Stimulated activated CD4-positive, alpha-beta T cell treated with anti-CD3 and anti-CD28 coated beads, Interleukin-2, amount 100 ng/mL, for 48 hours (primary cell): ENCODE data around the gene CYP27C1.
A peak's percentile ranks its signal among the peaks of the same experiment; 100 is the strongest.
"Not testable (repeated sequence)": the region's sequence is repeated elsewhere in the genome, so short reads cannot be mapped to it uniquely, and the experiment has no call there.

Source experiments
- DNase-seq, 2 donors: peaks; one replicate each; pipeline ENCODE4 v3.0.0-alpha.2; 2020

Gene CYP27C1

DNA sequence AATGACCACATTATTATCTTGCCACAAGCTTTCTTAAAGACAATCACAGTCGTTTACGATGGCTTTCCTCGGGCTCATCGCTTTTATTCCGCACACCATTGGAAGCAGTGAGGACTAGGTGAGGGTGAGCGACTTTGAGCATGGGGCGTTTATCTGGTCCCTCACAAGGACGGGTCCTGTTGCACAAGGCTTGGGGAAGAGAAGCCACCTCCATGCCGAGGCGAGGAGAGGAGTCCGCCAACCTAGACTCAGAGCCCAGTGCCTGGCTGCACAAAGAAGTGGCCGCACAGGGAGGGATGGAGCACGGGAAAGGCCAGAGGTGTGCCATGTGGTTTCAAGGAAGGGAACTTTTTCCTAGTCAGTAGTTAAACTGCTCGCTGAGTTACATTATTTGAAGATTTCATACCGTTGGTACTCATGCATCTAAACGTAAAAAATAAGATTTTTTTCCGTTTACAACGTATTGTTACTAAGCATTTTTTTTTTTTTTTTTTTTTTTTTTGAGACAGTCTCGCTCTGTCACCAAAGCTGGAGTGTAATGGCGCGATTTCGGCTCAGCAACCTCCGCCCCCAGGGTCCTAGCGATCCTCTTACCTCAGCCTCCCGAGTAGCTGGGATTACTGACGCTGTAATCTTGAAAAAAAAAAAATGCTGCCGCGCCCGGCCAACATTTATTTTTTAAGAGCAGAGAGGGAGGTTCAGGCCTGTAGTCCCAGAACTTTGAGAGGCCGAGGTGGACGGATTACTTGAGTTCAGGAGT lies 849 bp upstream of the CYP27C1 start:
- DNase-seq: no peak

- DNase-seq: no peak
Observed at GRCh38 chr2:127219171-127220070, 678 bp downstream of the CYP27C1 start.

DNA sequence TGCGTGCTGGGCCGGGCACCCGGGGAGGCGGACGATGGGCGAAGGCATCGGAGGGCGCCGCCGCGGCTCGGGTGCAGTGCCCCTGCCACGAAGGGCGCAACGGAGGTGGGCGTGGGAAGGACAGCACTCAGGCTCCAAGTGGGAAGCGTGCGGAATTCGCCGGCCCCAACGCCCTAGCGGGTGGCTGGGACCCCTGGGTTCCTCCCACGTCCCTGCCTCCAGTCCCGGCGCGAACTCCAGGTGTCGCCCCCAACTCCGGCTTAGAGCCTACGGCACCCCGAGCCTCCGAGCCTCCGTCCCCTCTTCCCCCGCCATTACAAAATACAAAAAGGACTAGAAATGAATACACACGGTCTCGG lies 1.3 kb downstream of the CYP27C1 start:
- DNase-seq: no peak

DNA sequence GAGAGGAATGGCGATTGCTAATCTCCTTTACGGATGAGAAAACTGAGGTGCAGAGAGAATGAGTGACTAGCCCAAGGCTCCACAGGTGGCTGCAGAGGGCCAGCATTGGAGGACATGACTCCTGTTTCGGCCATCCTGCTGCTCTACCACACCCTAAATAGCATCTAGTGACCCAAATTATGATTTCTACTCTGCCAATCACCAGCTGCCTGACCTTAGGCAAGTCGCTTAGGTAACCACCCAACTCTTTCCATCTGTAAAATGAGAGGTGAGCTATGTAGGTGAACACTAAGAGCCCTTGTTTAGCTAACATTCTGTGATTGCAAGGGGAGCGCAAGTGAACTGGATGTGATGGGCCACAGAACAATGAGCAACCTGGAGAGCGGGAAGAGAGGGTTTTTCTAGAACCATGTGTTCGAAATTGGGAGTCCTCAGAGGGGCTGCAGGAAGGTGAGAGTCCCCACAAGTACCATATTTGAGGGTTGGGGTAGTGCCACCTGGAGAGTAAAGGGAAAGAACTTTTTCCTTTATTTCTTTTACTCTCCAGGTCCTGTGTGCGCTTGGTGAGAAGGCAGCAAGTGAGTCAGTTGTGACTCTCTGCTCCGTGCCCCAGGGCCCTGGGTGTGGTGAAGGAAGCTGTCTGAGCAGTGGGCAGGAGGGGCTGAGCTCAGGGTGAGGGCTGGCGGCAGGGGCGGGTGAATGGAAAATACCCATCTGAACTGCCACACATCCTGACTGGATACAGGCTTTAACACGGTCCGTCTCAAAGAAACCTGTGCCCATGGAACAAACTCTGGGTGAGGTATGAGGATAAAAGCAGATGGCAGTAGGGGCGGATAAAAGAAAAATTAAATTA lies 2.4 kb downstream of the CYP27C1 start:
- DNase-seq: no peak

GRCh38 chr2:127216593-127216992 lies 3.5 kb downstream of the CYP27C1 start:
- no peak for DNase-seq

DNA sequence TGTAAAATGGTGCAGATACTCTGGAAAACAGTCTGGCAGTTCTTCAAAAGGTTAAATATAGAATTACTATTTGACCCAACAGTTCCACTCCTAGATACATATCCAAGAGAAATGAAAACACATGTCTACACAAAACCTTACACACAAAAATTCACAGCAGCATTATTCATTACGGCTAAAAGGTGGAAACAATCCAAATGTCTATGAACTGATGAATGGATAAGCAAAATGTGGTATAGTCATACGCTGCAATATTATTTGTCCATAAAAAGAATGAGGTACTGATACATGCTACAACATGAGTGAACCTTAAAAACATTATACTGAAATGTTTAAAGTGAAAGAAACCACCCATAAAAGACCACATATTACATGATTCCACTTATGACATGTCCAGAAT lies 4.0 kb downstream of the CYP27C1 start:
- no peak for DNase-seq

- not testable (repeated sequence) for DNase-seq
Observed at GRCh38 chr2:127214201-127214600, 5.9 kb downstream of the CYP27C1 start.

GRCh38 chr2:127208313-127208712 lies 11.8 kb downstream of the CYP27C1 start:
- no peak for DNase-seq

GRCh38 chr2:127205218-127206125 lies 14.6 kb downstream of the CYP27C1 start:
- DNase-seq: no peak

DNA sequence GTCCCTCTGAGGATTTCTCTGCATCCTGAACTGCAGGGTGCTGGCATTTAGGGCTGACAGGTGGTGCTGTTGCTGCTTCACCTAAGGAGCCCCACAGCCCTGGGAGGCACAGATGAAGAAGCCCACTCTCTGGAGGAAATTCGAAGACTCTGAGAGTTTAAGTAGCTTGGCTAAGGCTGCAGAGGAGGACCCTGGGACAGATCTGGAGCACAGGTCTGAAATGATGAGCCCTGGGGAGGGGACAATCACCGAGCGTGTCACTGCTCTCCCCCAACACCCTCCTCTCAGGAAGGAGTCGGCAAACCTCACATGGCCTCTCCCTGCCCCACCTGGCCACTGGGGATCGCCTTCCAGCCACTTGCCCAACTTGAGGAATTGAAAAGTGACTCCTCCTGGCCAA lies 18.6 kb downstream of the CYP27C1 start:
- DNase-seq: no peak

DNA sequence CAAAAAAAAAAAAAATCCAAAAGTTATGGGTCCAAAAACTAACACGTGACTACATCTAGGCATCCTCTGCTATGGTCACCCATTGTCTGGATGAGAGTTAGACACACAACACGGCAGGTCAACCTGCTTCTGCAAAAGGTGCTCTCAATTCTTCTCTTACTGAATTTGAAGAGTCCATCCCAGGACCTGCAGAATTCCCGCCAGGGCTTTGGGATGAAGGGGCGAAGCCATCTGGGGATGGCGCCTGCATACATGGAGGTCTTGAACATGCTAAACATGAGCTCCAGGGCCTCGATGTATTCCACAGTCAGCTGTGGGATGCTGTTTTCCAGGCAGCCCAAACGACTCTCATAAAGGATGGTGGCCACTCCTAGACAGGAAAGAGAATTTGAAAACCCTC lies 19.1 kb downstream of the CYP27C1 start:
- DNase-seq: no peak

DNA sequence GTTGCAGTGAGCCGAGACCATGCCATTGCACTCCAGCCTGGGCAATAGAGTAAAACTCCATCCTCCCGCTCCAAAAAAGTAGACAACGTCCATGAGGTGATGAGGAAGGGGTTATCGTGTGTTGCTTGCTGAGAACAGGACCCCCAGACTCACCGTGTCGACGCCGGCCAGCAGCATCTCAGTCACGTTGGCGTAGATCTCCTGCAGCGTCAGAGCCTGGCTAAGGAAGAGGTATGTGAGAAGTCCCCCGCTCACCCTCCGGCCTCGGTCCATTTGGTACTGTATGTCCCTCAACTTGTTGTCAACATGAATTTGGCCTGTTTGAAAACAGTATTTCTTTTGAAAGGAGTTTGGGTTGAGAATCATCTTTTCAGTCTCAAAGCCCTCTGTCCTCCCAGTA lies 20.9 kb downstream of the CYP27C1 start:
- DNase-seq: no peak

DNA sequence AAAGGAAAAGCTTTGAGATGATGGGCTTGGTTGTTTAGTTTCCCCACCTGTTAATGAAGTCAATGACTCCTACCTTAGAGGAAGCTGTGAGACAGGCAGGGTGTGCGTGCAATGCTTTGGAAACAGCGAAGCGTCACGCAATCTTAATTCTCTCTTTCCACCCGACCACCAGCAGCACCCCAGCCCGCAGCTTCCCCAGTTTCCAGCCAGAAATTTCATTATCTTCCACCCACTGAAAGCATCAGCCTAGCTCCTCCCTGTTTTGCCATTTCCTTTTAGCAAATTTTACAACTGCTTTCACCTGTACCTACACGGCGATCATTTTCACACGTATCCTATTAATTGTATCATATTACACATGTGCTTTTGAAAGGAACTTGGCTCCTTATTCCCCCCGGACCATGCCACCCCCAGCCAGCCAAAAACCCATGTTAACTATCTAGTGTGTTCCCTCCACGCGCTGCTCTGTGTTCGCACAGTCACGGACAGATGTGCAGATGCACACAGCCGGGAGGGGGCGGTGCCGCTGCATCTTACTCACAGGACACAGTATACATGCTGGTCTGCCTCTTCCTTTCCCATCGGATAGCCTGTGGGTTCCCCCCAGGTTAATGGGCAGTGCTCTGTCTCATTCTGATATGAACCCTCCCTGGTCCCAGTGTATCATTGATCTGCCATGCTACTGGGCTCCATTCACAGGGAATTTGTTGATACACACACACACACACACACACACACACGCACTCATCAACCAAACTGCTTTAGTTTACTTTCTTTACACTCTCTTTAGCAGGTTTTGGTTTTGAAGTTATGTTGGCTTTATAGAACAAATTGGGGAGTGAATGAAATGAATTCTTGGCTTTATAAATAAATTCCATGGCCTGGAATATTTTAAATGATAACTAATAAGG lies 22.4 kb downstream of the CYP27C1 start:
- peak; percentile 48 to 61 for DNase-seq

GRCh38 chr2:127196998-127197397 lies 23.1 kb downstream of the CYP27C1 start:
- DNase-seq: no peak

DNA sequence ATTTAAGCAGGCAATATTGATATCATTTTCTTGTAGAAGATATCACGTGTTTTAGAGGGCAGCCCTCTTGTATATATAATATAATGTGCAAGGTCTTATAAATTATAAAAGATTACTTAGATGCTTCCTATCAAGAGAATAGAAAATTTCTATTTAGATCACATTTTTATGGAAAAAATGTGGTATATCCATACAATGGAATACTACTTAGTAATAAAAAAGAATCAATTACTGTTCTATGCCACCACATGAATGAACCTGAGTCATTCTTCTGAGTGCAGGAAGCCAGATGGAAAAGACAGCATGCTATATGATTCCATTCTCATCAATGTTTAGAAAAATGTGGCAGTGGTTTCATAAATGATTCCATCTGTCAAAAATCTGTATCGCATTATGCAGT lies 23.6 kb downstream of the CYP27C1 start:
- no peak for DNase-seq

DNA sequence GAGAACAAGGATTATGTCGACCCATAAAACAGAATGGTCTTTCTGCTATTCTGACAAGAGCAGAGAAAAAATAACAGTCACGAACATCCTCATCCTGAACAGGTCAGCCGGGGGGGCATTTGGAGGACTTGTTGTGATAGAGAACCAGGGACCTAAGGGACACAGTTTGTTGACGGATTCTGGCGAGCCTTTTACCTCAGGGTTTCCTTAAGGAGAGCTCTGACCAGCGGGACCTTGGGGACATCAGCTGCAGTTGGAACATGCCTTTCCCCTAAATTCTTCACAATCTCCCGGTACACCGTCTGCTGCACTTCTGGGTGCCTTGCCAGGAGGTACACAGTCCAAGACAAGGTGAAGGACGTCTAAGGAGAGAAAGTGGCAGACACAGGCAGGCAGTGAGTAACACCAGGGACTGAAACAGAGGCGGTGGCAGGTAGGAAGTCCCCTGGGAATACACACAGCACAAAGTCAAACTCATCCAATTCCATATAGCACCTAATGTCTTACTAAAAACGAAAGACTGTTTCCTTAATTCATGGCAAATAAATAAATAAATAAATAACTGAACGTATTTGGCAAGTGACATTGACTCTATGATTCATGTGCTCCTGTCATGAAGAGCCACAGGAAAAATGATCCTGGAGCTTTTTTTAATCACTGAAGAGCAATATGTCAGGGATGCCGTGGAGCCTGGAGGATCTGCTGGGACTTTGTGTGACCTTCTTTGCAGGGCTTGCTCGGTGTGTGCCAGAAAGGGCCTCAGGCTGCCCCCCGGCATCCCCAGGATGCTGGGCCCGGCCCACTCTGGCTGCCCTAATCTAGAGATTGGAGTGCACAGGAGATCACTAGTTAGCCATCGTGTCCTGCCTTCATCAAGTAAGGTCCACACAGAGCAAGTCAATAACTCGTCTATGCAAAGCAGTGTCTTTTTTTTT lies 24.7 kb downstream of the CYP27C1 start:
- DNase-seq: no peak

- DNase-seq: no peak
Observed at GRCh38 chr2:127194447-127194846, 25.7 kb downstream of the CYP27C1 start.

DNA sequence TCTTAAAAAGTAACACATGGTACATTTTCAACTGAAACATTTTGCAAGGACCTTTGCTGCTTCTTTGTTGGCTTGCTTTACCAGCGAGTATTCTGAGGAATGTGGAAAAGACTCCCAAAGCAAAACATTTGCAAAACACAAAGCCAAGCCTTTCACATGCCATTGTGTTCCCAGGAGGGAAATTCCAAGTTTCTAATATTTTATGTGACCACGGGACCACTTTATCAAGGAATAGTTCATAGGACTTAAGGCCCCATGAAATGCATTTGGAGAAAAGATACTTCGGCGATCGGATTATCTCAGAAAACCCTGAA lies 26.2 kb downstream of the CYP27C1 start:
- no peak for DNase-seq

GRCh38 chr2:127193164-127193966 lies 26.7 kb downstream of the CYP27C1 start:
- no peak for DNase-seq
